ENCODE results near the gene DYNC1I2.

Gene DYNC1I2

GRCh38 chr2:171728989-171729951 lies 42.0 kb downstream of the DYNC1I2 start:
- DNase-seq (ENCODE audit: low read depth) = no peak
- H3K4me3 ChIP-seq (ENCODE audit: low read length) = no peak overlapping the region
- TF ChIP-seq CTCF (conservative IDR thresholded peaks at IDR 0.05; ENCODE audit: low read length) = no peak

- TF ChIP-seq CTCF (conservative IDR thresholded peaks at IDR 0.05; ENCODE audit: low read length) = no peak
- H3K4me3 ChIP-seq (ENCODE audit: low read length) = no peak overlapping the region
- DNase-seq (ENCODE audit: low read depth) = no peak
Measured at GRCh38 chr2:171729952-171730317, 42.7 kb downstream of the DYNC1I2 start.

- no peak for TF ChIP-seq CTCF (conservative IDR thresholded peaks at IDR 0.05; ENCODE audit: low read length)
- no peak for DNase-seq (ENCODE audit: low read depth)
- no peak overlapping the region for H3K4me3 ChIP-seq (ENCODE audit: low read length)
Measured at GRCh38 chr2:171735991-171736710, 48.9 kb downstream of the DYNC1I2 start.

GRCh38 chr2:171741189-171741588 lies 53.9 kb downstream of the DYNC1I2 start:
- H3K4me3 ChIP-seq (ENCODE audit: low read length) = no peak overlapping the region
- TF ChIP-seq CTCF (conservative IDR thresholded peaks at IDR 0.05; ENCODE audit: low read length) = no peak
- peak; percentile 52 for DNase-seq (ENCODE audit: low read depth)

- no peak for DNase-seq (ENCODE audit: low read depth)
- H3K4me3 ChIP-seq (ENCODE audit: low read length) = no peak overlapping the region
- TF ChIP-seq CTCF (conservative IDR thresholded peaks at IDR 0.05; ENCODE audit: low read length) = no peak
Measured at GRCh38 chr2:171742760-171743159, 55.5 kb downstream of the DYNC1I2 start.

- no peak for DNase-seq (ENCODE audit: low read depth)
- no peak for TF ChIP-seq CTCF (conservative IDR thresholded peaks at IDR 0.05; ENCODE audit: low read length)
- H3K4me3 ChIP-seq (ENCODE audit: low read length) = no peak overlapping the region
Measured at GRCh38 chr2:171745141-171745540, 57.9 kb downstream of the DYNC1I2 start.

Measured in AG10803 (cell line).